ENCODE data around the gene UTS2B.
"Not testable (repeated sequence)": the region's sequence is repeated elsewhere in the genome, so short reads cannot be mapped to it uniquely, and the experiment has no call there.

UTS2B gene

DNA sequence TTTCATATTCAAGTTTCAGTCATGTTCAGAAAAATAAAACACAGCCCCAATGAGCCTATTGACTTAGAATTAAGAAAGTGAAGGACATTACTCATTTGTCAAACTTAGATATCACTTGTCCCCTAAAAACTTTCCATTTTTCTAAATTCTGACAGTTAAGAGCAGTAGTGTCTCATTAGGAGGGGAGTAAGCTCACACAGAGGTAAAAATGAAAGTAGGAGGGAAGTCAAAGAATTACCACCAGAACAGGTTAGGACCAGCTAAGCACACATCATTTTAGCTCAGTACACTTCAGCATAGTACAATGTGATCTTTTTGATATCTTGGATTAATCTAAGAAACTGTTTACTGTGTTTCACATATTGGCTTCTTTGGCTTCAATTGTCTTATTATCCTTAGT, 67.0 kb downstream of the UTS2B start:
- TF ChIP-seq POLR2A (IDR thresholded peaks at IDR 0.05; ENCODE audit: low read depth, low read length), result no peak
- FAIRE-seq, result peak; percentile 90
- no peak for DNase-seq (ENCODE audit: insufficient read length, low spot score)

DNA sequence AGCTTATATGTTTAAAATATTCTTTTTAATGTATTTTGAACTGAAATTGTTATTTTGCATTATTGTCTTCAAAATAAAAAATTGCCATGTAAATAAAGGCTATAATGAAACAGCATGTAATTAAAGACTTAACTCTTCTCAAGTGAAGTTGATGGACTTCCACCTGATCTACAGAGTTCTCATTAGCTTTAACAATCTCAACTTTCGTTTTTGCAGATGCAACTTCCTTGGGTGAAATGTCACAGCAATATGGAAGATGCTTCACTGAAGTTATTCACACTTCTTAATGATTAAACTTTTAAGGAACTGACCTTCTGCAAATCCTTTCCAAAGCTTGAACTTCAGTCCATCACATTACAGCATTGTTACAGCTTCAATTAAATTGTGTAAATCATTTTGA, 67.7 kb downstream of the UTS2B start:
- no peak for TF ChIP-seq POLR2A (IDR thresholded peaks at IDR 0.05; ENCODE audit: low read depth, low read length)
- DNase-seq (ENCODE audit: insufficient read length, low spot score) (no peak), FAIRE-seq (peak; percentile 83)

DNA sequence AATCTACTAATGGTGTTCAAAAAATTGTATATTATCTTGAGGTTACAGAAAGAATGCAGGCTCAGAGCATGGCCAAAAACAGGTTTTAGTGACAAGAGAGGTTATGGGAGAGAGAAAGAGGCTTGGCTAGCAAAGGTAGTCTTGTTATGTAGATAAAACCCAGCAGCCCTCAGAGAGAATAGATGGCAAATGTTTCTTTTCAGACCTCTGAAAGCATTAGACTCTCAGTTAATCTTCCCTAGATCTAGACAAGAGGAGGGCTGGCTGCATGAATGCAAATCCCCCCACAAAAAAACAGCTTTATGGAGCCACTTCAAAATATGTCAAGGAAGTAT, 69.1 kb downstream of the UTS2B start:
- DNase-seq (ENCODE audit: insufficient read length, low spot score) (no peak), FAIRE-seq (no peak)
- no peak for TF ChIP-seq POLR2A (IDR thresholded peaks at IDR 0.05; ENCODE audit: low read depth, low read length)

DNA sequence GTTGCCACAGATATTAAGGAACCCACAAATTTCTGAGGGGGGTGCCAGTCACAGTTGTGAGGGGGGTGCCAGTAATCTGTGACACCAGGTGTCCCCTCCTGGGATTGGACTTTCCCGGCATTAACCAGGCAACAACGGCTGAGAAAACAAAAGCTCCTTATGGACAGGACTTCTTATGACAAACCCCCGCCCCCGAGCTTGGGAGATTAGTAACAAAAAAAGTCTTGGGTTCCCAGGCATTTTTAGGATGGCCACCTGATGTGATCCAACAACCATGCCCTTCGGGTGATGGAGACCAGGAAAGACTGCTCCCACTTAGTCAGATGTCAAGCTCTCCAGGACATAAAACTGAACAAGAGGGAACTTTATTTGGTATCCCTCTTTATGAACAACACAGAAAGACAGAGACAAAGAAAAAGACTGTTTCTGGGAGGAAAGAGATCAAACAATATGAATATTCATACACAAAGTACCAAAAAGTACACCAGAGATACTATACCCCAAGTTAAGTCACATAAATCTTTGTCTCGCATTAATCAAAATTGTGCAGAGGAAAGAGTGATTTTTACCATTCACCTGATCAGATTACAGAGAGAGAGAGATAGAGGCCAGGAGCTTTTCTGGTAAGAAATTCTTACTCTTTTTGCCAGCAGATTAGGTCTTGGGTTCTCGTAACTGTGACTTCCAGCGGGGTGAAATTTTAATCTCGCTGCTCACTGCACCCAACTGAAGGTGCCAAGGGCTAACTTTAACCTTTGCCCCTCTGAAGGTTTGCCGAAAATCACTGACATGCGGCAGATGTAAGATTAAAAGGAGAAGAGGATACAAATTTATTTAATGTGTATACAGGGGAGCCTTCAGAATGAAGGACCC, 69.7 kb downstream of the UTS2B start:
- DNase-seq (ENCODE audit: insufficient read length, low spot score) (no peak), FAIRE-seq (peak; percentile 48)
- no peak for TF ChIP-seq POLR2A (IDR thresholded peaks at IDR 0.05; ENCODE audit: low read depth, low read length)

DNA sequence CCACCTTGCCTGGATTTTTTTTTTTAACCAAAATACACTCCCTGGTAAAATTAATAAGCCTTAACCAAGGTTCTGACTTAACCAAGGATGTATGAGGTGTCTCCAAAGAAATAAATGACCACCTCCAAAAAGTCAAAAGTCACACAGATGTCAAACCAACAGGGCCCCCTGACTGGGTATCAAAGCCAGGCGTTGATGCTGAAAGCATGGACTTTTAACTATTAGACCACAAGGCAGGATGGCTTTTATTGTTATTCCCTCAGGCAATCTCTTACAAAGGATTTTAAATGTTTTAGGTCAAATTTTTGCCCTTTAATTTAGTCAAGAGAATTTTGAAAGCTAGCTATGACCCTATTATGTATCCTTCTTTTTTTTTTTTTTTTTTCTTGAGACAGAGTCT, 70.8 kb downstream of the UTS2B start:
- DNase-seq (ENCODE audit: insufficient read length, low spot score), result no peak

DNA sequence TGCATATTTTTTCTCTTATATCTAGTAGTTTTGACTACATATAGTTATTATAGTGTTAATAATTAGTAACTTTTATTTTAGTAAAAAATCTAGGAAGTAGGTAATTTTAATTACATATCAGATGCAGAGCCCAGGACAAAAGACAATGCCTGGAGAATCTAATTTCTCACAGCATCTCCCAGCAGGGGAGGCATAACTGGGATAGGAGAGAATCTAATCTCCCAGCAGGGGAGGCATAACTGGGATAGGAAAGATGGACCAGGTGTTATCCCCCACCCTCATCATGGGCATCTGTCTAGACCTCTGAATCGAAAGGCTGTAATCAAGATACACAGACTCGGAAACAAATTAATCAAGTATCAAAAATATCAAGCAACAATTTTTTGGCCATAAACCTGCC, 73.0 kb downstream of the UTS2B start:
- DNase-seq (ENCODE audit: insufficient read length, low spot score) (no peak), FAIRE-seq (no peak)
- no peak for TF ChIP-seq POLR2A (IDR thresholded peaks at IDR 0.05; ENCODE audit: low read depth, low read length)

More for the DNA sequence above, 70.8 kb downstream of the UTS2B start:
- FAIRE-seq, result no peak
- TF ChIP-seq POLR2A (IDR thresholded peaks at IDR 0.05; ENCODE audit: low read depth, low read length), result no peak

DNA sequence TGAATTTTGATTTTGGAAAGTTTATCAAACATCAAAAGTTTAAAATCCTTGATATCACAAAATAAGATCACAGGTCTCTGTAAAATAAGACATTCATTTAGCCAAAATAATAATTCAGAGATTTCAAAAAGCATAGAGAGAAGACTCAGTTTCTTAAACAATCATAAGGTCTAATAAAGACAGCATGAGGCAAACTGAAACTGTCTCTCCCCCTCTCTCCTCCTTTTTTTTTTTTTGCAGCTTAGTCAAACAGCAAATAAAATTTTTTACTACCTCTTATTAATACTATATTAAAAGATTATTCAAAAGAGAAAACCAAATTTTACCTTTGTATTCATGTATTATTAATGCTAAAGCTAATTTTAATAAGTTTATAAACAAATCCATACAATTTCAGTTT, 73.9 kb downstream of the UTS2B start:
- FAIRE-seq (peak; percentile 75), DNase-seq (ENCODE audit: insufficient read length, low spot score) (no peak)
- no peak for TF ChIP-seq POLR2A (IDR thresholded peaks at IDR 0.05; ENCODE audit: low read depth, low read length)

DNA sequence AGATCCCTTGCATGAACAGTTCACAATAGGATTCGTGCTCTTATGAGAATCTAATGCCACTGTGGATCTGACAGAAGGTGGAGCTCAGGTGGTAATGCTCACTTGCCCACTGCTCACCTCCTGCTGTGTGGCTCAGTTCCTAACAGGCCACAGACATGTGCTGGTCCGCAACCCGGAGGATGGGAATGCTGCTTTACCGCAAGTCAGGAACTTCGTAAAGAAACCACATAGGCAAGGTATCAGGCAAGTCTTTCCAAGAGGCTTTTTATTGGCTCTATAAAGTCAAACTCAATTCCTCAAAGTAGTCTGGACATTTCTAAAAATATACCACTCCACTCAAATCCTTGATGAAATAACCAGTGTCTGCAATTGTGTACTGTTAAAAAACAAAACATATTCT, 75.2 kb downstream of the UTS2B start:
- FAIRE-seq (peak; percentile 93), DNase-seq (ENCODE audit: insufficient read length, low spot score) (no peak)
- TF ChIP-seq POLR2A (IDR thresholded peaks at IDR 0.05; ENCODE audit: low read depth, low read length), result no peak

DNA sequence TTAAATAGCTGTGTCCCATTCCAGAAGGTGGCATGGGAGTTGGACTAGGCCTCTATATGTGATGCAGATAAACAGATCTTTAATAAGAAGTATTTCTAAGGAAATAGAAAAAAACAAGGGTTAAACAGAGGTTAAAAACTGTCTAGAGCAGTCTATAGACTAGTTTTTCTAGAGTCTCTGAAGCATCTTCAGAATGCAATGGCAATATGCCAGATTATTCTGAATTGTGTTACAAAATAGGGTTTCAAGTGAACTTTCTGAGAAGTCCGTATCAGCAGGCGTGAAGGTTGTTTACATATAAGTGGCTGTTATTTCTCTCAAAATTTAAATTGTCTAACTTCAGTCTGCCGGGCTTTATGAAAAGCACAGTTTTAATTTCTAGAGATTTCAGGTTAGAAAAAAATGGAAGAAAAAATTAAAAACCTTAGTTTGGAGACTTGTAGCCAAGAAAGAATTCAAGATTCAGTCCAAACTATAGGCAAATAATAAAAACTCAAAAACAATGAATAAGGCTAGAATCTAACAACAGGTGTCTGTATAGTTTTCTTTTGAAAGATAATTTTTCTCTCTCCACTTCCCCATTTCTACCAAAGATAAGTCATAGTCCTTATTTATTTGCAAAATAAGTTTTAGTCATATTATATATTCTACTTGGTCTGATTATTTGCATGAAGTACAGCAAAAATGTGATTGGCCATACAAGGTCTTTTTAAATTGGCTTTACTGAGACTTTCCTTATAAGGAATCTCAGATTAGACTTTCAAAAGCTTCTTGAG, 76.0 kb downstream of the UTS2B start:
- no peak for TF ChIP-seq POLR2A (IDR thresholded peaks at IDR 0.05; ENCODE audit: low read depth, low read length)
- FAIRE-seq (no peak), DNase-seq (ENCODE audit: insufficient read length, low spot score) (no peak)

DNA sequence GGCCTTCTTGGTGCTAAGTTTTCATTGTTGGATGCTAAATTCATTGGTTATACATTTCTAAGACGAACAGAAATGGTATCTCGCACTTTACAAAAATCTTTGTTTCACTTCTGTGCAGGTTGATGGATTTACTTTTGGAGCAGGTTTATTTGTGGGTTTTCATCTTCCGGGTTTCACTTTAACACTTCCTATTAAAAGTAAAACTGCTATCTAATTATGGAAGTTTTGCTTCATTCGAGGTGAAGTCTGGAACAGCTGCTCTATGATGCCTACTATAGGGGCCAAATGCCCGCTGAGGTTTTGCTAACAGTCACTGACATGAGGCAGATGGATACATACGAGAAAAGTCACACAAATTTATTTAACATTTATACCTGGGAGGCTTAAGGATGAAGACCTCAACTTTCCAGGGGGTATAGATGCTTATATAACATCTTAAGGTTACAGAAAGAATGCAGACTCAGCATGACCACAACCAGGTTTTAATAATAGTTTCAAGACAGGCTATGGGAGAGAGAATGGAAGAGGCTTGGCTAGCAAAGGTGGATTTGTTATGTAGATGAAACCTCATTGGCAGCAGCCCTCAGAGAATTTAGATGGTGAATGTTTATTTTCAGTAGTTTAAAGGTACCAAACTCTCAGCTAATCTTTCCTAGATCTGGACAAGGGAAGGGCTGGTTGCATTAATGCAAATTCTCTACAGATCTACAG, 77.1 kb downstream of the UTS2B start:
- DNase-seq (ENCODE audit: insufficient read length, low spot score), result no peak
- TF ChIP-seq POLR2A (IDR thresholded peaks at IDR 0.05; ENCODE audit: low read depth, low read length), result no peak
- no peak for FAIRE-seq

DNA sequence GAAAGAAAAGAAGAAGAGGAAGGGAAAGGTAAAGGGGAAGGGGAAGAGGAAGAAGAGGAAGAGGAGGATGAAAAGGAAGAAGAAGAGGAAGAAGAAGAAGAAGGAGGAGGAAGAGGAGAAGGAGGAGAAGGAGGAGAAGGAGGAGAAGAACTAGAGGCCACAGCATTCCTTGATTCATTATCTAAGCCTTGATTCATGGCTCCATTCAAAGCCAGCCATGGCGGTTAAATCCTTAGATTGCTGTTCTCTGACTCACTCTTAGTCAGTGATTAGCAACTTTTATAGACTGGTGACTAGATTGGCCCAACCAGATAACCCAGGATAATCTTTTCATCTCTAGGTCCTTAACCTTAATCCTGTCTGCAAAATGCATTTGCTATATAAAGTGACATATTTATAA, 83.7 kb downstream of the UTS2B start:
- TF ChIP-seq POLR2A (IDR thresholded peaks at IDR 0.05; ENCODE audit: low read depth, low read length), result no peak
- DNase-seq (ENCODE audit: insufficient read length, low spot score) (peak; percentile 32), FAIRE-seq (peak; percentile 100)

DNA sequence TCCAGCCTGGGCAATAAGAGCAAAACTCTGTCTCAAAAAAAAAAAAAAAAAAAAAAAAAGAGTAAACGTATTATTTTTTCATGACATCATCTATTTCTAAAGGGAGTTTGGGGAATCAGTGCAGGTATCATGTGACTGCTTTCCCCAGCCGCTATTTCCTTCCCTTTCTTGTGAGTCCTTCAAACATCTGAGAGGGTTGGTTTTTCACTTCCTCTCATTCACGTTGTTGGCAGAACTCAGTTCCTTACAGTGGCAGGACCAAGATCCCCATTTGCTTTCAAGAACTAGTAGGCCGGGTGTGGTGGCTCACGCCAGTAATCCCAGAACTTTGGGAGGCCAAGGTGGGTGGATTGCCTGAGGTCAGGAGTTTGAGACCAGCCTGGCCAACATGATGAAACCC, 84.3 kb downstream of the UTS2B start:
- DNase-seq (ENCODE audit: insufficient read length, low spot score), result not testable (repeated sequence)
- peak; percentile 60 for FAIRE-seq

DNA sequence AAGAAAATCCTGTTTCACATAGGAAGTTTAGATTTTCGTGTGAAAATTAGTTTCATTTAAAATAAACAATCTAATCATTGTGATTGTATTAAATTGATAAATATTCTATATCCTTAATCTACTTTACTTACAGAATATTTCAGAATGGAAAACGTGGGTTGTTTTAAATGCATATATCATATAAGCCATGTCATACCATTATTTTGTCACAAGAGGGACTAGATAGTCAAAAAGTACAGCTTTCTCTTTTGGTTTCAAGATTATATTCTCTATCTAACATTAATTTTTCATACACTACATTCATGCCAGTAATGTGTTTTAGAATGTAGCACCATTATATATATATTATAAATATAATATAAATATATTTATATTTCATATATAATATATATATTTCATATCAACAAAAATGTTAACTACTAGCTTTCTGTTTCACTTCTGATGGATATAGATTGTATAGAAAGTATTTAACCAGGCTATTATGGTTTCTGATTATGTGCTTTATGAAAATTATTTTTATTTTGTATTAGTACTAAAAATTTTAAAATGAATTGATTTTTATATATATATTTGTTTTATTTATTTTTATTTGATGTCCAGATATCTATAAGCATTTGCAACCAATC, 86.0 kb downstream of the UTS2B start:
- DNase-seq (ENCODE audit: insufficient read length, low spot score) (no peak), FAIRE-seq (no peak)
- no peak for TF ChIP-seq POLR2A (IDR thresholded peaks at IDR 0.05; ENCODE audit: low read depth, low read length)

DNA sequence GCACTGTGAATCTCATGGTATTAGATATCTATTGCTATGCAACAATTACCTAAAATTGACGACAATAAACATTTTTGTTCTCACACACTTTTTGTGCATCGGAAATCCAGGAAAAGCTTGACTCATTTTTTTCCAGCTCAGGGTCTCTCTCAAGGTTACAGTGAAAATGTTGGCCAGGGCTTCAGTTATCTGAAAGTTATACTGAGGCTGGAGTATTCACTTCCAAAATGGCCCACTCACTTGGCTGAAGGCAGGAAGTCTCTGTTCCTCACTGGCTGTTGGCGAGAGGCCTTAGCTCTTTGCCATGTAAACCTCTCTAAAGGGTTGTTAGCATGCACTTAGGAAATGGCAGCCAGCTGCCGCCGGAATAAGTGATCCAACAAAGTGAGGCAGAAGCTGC, 89.8 kb downstream of the UTS2B start:
- no peak for DNase-seq (ENCODE audit: insufficient read length, low spot score)
- no peak for TF ChIP-seq POLR2A (IDR thresholded peaks at IDR 0.05; ENCODE audit: low read depth, low read length)
- FAIRE-seq, result no peak

All from H54 (cell line).